Right renal cortex interstitium (tissue), 3 donors: Measurements from ENCODE around the gene FCN2. TPM values are rescaled to one million over a fixed set of nuclear protein-coding genes. Genes with fewer than 3 reads are reported as not detected.
"Not testable (repeated sequence)": the region's sequence is repeated elsewhere in the genome, so short reads cannot be mapped to it uniquely, and the experiment has no call there.

Source experiments
- DNase-seq, 3 donors: peaks; one replicate each; pipeline ENCODE4 v3.0.0-alpha.2; 2013; ENCODE audit warnings: low read depth in 3 of 3, low spot score in 2 of 3
- polyA plus RNA-seq, 3 donors: library from polyadenylated mRNA; unstranded; fragments of 120-200 nt; gene quantifications; one replicate each; pipeline ENCODE4 v1.2.1, GENCODE V29; 2013; ENCODE audit not compliant: insufficient read length in 3 of 3

FCN2 gene
- polyA plus RNA-seq, 3 donors = 0.47 to 0.62 (median 0.52) TPM

DNA sequence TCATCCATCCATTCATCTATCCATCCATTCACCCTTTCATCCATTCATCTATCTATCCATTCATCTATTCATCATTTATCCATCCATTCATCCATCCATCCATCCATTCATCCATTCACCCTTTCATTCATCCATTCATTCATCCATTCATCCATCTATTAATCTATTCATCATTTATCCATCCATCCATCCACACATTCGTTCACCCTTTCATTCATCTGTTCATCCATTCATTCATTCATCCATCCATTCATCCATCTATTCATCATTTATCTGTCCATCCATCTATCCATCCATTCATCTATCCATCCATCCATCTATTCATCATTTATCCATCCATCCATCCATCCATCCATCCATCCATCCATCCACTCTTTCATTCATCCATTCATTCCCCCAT, 33.9 kb upstream of the FCN2 start:
- DNase-seq = no peak

DNA sequence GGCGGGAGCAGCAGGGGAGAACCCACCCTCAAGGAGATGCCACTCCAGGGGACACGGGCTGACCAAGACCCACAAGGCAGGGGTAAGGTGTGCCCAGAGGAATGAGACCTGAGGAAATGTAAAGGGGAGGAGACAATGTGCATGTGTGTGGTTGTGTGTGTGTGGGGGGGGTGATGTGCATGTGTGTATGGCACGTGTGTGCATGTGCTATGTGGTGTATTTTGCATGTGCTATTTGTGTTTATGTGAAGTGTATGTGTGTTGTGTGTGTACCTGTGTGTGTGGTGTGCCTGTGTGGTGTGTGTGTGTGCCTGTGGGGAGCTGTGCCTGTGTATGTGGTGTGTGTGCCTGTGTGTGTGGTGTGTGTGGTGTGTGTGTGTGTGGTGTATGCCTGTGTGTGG, 33.5 kb upstream of the FCN2 start:
- DNase-seq = no peak

DNA sequence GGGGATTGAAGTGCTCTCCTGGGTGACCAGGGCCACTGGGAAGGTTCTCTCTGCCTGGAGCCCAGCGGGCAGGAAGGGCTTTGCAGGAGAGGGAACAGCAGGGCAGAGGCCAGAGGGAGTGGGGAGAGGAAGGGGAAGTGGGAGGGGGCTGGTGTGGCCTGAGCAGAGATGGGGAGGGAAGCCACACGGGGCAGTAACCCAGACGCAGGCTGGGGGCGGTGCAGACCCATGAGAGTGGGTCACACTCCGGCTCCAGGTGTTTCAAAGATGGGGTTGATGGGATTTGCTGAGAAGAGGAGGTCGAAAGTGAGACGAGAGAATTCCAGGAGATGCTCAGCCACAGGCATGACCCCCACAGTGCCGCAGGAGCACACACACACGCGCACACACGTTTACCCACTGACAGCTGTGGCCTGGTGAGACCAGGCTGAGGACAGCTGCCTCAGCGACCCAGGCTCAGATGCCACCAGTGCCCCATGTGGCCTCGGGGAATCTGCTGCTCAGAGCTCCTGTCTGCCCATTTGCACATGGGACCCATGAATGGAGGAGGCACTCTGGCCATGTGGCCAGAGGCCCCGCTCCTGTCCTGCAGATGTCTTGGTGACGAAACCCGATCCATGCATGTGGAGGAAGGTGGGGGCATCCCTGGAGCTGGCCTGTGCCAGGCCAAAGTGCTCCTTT, 32.7 kb upstream of the FCN2 start:
- DNase-seq = no peak

DNA sequence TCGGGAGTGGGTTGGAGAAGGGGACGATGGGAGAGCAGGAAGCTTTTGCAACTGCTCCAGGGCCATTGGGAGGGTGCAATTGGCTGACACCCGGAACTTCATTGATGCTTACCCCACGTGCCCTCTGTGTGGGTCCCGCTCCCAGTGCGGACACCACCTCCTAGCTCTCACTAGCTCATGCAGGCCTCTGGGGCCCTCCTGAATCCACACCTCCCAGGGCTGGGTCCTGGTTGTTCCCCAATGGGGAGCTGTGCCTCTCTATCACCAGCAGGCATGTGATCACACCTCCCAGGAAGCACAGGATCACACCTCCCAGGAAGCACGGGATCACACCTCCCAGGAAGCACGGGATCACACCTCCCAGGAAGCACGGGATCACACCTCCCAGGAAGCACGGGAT, 32.1 kb upstream of the FCN2 start:
- DNase-seq = no peak

DNA sequence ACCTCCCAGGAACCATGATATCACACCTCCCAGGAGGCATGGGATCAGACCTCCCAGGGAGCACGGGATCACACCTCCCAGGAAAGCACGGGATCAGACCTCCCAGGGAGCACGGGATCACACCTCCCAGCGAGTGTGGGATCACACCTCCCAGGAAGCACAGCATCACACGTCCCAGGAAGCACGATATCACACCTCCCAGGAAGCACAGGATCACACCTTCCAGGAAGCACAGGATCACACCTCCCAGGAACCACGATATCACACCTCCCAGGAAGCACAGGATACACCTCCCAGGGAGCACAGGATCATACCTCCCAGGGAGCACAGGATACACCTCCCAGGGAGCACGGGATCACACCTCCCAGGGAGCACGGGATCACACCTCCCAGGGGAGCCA, 30.0 kb upstream of the FCN2 start:
- DNase-seq = no peak

DNA sequence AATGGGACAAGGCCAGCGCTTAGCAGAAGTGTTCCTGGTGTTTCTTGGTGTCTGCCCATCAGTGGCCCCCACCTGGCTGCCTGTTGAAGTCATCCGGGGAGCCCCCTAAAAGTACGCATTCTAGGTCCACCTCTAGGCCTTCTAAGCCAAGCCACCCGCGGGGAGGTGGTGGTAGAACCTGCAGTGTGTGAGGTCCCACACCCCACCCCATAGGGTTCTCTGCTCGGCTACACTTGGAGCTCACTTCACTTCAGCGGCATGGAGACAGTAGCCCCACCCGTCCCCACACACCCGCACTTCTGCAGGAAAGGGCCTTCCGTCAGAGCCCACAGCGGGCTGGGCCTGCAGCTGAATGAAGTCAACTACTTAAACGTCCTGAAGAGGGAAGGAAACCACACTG, 29.6 kb upstream of the FCN2 start:
- DNase-seq = no peak

DNA sequence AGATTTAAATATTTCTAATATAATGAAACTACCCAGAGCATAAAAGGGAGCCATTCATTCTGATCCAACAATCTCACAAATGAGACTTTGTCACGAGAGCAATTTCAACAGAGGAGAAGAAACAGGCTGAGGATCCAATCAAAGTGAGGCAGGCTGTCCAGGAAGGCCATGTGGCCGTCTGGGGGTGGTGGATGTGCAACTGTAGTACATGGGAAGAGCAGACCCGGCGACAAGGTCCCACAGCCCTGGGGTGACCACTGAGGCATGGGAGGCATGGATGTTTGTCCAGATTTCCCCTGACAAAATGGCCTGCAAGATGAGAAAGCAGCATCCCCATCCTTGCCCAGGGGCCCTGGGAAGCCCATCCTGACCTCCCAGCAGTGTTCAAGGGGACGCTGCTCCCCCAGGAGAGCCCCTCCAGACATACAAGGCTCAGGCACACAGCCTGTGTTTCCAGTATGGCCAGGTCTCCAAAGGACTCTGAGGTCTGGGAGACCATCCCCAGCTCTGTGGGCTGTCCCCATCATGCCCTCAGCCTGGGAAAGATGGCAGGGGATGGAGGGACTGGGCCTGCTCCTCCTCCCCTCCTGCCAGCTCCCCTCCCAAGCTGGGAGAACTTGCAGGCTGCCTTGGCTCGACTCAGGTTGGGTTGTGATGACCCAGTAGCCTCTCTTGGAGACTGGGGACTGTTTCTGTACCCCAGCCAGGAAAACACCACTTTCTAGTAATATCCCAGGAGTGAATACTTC, 27.5 kb upstream of the FCN2 start:
- no peak for DNase-seq

DNA sequence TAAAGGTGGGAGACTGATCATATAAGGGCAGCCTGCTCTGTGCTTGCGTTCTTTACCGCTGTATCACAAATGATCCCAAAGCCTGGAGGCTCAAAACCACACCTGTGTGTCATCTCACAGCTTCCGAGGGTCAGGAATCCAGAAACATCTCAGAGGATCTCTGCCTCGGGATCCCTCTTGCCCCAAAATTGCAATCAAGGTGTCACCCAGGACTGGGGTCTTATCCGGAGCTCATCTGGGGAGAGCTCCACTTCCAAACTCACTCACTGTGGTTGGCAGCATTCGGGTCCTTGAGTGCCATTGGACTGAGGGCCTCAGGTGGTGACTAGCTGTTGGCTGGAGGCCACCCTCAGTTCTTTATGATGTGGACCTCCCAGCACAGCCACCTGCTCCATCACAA, 26.7 kb upstream of the FCN2 start:
- no peak for DNase-seq

DNA sequence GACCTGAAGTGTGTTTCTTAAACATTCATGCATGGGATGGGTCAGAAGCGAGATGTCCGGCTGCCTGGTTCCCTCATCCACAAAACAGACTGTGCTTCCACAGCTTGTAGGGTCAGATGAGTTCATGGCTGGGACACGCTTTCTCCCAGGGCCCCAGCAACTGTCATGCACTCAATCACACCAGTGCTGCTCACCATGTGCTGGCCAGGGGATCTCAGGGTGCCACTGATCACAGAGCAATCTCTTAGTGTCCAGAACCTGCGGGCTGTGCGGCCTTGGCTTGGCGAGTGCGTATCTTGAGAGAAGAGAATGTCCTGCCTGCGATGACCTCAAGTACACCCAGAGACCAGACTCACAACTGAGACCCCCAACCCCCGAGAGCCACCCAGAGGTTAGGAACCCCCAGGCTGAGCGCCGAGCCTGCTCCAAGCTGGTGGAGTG, 26.0 kb upstream of the FCN2 start:
- DNase-seq = no peak

DNA sequence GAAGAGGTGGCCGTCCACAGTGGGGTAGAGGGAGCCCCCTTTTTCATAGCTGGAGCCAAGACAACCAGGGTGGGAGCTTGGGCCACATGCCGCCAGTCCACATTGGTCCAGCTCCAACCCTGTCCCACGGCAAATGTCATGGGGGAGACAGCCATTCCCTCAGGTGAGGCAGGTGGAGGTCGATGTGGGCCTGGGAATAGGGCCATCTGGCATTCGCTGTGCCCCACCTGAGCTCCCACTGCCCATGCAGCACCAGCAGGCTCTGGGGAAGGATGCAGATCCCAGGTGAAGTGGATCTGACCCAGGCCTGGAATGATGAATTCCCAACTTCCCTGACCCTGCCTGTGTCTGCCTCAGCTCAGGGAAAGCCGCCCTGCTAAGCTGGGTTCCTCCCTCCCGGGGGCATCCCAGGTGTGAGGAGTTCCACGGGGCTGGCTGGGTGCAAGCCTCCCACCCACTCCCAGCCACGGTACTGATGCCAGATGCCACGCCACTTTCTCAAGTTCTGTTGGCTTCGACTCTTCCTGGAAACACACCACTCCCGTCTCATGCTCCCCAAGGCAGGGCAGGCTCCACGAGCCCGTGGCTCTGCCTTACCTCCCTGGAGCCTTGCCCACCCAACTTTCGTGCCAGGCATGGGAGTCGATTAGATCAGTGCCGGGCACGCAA, 25.2 kb upstream of the FCN2 start:
- no peak for DNase-seq

DNA sequence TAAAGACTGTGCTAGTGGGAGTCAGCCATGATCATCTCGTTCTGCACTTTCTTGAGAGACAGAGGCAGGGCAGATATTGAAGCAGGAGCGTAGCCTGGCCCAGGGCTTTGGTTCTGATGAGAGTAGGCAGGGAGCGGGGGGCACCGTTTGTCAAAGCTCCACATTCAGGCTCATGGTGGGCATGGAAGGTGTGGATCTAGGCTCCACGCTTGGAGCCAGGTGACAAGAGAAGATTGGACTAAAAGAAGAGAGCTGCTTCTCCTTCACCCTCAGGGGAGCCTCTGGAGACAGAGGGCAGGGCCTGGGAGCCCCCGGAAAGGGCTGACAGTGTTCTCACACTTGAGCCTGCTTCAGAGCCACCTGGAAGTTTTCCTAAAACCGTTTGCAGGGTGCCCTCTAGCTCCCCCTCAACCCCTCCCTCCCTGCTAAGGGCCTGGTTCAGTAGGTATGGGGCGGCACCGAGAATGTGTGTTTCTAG, 24.7 kb upstream of the FCN2 start:
- no peak for DNase-seq

DNA sequence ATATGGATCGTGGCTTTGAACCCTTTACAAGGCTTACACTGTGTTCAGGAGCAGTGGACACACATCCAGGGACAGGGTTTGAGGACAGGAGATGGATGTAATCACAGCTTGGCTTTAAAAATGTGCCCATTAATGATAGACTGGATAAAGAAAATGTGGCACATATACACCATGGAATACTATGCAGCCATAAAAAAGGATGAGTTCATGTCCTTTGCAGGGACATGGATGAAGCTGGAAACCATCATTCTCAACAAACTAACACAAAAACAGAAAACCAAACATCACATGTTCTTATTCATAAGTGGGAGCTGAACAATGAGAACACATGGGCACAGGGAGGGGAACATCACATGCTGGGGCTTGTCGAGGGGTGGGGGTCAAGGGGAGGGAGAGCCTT, 23.2 kb upstream of the FCN2 start:
- DNase-seq = not testable (repeated sequence)

DNA sequence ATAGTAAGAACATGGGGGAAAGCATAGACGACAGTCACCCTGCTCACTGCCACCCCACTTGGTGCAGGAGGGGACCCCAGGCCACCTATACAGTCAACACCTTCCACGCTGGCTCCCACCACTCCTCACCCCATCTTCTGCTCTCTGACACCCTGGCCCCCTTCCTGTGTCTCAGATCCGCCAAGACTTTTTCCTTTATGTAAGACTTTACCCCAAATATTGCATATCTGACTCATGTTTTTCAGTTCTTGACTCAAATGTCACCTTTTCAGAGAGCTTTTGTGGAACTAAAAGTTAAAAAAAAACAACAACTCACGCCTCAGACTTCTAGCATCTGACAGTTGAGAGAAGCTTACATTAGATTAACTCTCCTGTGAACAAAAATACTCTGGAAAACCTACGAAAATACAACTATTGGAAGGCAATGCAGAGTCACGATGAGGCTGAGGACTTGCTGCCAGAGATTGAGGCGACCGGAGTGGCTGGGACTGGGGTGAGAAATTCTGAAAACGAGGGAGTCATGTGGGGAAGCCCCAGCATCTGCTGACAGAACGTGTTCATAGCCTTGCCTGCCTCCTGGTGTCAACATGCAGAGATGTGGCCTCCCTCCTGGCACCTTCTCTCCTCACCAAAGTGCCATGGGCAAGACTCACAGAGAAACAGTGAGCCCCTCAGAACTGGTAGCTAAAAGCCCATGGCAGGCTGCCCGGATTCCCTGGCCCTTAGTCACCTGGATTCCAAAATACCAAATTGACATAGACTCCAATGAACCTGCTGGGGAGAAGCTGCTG, 22.4 kb upstream of the FCN2 start:
- DNase-seq = no peak

DNA sequence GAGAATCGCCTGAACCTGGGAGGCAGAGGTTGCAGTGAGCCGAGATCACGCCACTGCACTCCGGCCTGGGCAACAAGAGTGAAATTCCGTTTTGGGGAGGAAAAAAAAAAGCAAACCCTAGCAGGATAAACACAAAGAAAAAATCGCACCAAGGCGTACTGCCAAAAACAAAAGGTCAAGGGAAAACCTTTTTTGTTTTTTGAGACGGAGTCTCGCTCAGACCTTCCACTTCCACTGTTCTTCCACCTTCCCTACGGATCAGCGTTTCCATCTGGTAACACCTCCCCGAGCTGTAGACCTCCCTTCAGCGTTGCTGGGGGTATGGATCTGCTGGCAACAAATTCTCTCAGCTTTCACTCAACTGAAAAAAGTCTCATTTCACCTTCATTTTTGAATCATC, 20.1 kb upstream of the FCN2 start:
- DNase-seq = no peak

DNA sequence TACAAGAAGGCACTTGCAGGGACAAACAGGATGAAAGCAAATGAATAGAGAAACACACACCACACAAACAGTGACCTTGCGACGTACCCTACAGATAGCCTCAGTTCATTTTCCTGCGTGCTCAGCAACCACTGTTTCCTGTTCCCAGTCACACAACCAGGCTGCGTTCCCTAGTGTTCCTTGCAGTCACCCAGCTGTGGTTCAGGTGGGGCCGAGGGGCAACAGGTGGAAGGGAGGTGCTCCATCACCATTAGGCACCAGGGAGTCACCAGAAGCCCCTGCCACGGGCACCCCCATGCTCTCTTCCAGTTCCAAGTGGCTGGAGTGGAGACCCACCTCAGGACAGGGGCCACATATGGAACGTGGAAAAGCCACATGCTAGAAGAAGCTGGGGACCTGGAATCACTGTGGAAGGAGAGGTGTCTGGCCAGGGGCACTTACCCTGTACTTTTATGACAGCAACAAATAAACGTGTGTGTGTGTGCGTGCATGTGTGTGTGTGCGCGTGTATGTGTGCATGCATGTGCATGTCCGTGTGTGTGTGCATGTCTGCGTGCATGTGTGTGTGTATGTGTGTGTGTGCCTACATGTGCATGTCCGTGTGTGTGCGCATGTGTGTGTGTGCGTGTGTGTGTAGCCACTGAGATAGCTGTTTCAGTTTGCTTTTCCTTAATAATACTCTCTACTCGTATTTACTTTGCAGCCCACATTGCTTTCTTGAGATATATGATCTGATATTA, 18.8 kb upstream of the FCN2 start:
- no peak for DNase-seq

DNA sequence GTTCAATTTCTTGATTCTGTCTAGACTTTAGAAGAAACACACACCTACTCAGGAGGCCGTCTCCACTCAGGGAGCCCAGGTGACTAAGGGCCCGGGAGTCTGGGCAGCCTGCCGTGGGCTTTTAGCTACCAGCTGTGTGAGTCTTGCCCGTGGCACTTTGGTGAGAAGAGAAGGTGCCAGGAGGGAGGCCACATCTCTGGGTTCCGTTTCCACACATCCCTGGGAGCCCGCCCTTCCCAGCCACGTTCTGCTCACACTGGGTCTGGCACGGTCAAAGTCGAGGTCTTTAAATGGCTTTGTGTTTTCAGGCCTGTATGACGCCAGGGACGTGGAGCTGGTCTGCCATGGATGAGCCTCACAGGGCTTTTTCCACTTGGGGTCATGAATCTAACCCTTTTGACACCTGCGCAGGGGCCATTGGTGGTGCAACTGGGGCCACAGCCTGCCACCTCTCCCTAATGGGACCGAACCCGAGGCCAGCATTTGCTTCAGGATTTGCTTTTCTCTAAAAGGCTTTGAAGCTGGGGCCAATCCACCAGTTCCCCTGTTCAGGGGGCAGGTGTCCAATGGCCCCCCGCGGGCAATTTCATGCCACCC, 17.2 kb upstream of the FCN2 start:
- DNase-seq = no peak

DNA sequence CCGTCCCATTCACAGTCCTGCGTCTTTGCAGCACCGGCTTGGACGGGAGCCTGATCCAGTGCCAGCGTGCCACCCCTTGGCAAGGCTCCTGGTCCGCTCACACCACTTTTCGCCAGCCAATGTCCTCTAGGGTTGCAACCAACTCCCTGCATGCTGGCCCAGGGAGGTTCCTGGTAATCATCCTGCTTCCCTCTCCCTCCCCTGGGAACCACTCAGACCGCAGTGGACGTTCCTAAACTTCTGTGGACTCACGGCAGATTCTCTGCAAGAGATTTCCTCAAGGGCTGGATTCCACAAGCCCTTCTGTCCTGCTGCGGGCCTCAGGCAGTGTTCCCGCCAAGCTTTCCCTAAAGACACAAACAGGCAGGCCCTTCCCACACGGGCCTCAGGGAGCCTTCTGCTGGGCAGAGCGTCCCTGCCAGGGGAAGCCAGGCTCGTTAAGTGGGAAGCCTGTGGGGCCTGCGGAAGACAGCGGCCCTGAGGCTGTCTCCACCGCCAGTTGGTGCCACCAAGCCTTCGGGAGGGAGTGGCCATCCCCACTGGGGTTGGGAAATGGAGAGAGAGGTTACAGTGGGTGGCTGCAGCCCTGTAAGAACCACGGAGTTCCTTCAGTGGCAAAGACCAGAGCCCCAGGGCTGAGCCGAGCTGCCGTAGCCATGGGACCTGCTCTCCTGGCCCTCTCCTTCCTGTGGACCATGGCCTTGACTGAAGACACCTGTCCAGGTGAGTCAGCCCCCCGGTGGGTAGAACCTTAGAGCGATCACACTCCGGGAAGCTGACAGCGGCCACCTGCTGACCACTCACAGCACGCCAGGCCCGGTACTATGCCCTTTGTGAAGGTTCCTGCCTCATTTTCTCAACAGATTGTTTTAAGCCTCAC, 16.4 kb upstream of the FCN2 start:
- no peak for DNase-seq

DNA sequence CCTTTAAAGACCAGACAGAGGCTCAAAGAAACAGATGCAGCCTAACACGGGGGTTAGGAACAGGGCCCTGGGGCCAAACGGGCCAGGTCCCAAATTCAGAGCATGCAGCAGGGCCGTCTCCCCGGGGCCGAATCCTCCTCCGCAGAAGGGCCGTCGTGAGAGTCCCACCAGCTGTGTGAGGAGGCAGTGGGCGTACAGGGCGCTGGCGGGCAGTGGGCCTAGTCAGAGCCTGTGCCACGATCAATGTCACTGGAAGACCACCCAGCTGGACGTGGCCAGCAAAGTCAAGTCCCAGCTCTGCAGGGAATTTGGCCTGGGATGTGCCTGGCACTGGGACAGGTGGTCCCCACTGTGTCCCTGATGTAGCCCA, 15.8 kb upstream of the FCN2 start:
- DNase-seq = no peak
